ENCODE data around the gene POLA1.

Gene POLA1

GRCh38 chrX:24876530-24877287 lies 183.0 kb downstream of the POLA1 start:
- DNase-seq (ENCODE audit: low spot score): no peak

DNA sequence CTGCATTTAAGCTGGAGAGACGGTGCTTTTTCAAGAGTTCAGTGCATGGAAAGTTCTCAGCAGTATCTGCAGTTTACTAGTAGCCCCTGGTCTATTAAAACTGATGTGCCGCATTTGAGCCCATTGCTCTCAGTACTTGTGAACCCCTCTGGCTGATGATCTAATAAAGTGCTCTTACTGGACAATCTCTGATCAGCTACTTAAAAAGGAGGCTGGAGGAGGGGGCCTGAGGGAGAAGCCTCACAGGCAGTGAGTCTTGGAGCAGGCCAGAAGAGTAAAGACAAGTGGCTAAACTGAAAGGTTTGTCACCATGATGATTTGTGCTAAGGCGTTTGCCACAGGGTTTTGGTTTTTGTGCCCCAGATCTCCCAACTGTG lies 183.6 kb downstream of the POLA1 start:
- DNase-seq (ENCODE audit: low spot score): no peak

GRCh38 chrX:24877854-24878650 lies 184.3 kb downstream of the POLA1 start:
- DNase-seq (ENCODE audit: low spot score): no peak

GRCh38 chrX:24879679-24880078 lies 186.0 kb downstream of the POLA1 start:
- no peak for DNase-seq (ENCODE audit: low spot score)

GRCh38 chrX:24886916-24887315 lies 193.2 kb downstream of the POLA1 start:
- DNase-seq (ENCODE audit: low spot score): no peak

- DNase-seq (ENCODE audit: low spot score): no peak
These were observed 197.0 kb downstream of the POLA1 start for GRCh38 chrX:24890677-24891076.

DNA sequence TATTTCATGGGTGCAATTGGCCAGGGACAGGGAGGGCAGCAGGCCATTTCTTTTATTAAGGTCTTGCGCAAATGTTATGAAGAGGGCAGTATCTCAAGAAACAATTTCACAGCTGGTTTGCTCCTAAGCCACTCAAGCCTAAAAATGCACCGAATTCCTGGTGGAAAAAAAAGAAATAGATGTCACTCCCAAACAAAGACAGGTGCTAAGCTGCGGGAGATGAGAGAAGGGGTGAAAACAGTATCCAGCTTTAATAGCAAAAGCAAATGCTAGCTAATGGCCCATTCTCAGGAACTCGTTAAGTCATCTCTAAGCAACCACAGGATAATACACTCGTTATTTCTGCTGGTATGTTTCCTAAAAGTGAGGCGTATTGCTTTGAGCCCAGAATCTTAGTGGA lies 205.7 kb downstream of the POLA1 start:
- no peak for DNase-seq (ENCODE audit: low spot score)

- no peak for DNase-seq (ENCODE audit: low spot score)
These were observed 206.5 kb downstream of the POLA1 start for GRCh38 chrX:24900234-24900633.

- no peak for DNase-seq (ENCODE audit: low spot score)
These were observed 209.1 kb downstream of the POLA1 start for GRCh38 chrX:24902806-24903205.

DNA sequence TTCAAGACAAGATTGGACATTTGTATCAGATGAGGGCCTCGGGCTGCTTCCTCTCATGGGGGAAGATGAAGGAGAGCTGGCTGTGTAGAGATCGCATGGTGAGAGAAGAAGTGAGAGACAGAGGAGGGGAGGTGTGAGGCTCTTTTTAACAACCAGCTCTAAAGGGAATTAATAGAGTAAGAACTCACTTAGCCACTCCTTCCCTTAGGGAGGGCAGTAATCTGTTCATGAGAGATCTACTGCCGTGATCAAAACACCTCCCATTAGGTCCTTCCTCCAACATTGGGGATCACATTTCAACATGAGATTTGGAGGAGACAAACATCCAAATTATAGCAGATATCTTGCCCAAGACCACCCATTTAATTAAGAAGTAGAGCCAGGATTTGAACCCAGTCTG lies 225.0 kb downstream of the POLA1 start:
- DNase-seq (ENCODE audit: low spot score): no peak

DNA sequence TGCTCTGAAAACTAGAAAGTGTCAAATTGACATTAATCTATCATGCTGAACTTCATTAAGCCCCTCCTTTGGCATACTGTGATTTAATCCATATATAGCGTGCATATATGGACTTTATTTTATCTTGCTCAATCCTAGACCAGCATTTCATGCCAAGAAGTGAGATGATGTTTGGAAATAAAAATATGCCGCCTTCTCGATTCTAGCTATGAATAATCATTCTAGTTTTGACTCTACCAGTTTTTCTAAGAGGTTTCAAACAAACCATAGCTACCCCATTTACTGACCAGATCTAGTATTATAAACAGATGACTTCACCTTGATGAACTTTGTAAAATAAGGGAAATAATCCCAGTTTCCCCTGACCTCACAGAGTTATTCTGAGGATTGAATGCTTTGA lies 227.1 kb downstream of the POLA1 start:
- DNase-seq (ENCODE audit: low spot score): no peak

- DNase-seq (ENCODE audit: low spot score): no peak
These were observed 231.7 kb downstream of the POLA1 start for GRCh38 chrX:24925430-24925829.

- no peak for DNase-seq (ENCODE audit: low spot score)
These were observed 233.7 kb downstream of the POLA1 start for GRCh38 chrX:24927372-24927771.

GRCh38 chrX:24928114-24928513 lies 234.4 kb downstream of the POLA1 start:
- DNase-seq (ENCODE audit: low spot score): no peak

DNA sequence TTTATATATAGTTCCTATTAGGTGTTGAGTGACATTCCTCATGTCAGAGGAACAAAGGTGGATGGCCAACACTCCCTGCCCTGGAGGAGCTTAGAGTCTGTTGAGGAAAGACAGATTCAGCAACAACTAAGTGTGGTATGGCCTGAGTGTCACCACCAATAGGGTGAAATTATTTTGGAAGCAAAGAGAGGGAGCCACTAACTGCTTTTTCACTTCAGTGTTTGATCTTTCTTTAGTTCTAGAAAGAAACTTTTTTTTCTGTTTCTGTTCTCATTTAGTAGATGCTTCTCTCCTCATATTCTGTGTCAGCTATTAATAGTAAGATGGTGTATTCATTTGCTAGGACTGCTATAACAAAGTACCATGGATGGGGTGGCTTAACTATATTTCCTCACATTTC lies 240.6 kb downstream of the POLA1 start:
- no peak for DNase-seq (ENCODE audit: low spot score)

- DNase-seq (ENCODE audit: low spot score): no peak
These were observed 251.3 kb downstream of the POLA1 start for GRCh38 chrX:24945009-24945408.

- DNase-seq (ENCODE audit: low spot score): no peak
These were observed 252.7 kb downstream of the POLA1 start for GRCh38 chrX:24946369-24946768.

DNA sequence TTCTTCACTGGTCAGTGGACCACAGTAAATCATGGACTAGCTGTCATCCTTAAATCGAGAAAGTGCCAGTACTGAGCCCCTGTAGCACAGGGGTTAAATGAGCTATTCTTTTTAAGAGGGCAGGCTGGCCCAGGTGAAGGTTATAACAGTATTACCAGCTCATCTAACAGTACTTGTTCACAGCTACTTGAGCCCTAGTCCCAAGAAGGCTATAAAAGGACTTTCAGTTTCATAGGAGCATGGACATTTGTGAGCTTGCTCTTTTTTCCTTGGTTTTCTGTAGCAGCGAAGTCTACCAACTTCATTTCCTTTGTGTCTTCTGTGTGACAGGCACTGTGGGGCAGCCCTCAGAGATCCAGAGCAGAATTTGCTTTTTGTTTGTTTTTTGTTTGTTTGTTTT lies 261.0 kb downstream of the POLA1 start:
- DNase-seq (ENCODE audit: low spot score): no peak

GRCh38 chrX:24955372-24955930 lies 261.7 kb downstream of the POLA1 start:
- no peak for DNase-seq (ENCODE audit: low spot score)

GRCh38 chrX:24956828-24957227 lies 263.1 kb downstream of the POLA1 start:
- no peak for DNase-seq (ENCODE audit: low spot score)

GRCh38 chrX:24961809-24962208 lies 268.1 kb downstream of the POLA1 start:
- no peak for DNase-seq (ENCODE audit: low spot score)

DNA sequence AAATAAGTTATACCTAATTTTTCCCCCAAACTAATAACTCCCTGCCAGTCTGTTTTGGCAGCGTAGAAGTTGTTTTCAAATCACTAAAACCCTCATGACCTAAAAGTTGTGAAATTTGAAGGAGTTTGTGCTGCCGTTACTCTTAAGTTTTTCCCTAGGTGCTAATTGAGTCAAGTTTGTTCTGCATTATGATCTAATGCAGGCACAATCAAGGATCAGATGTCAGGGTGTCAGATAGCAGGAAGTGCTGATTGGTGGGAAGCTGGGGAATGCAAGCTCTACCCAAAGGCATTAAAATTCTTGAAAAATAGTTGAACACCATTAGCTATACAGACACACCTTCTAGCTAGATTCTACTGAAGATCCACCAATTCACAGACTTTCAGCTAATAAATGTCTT lies 270.1 kb downstream of the POLA1 start:
- DNase-seq (ENCODE audit: low spot score): no peak

DNA sequence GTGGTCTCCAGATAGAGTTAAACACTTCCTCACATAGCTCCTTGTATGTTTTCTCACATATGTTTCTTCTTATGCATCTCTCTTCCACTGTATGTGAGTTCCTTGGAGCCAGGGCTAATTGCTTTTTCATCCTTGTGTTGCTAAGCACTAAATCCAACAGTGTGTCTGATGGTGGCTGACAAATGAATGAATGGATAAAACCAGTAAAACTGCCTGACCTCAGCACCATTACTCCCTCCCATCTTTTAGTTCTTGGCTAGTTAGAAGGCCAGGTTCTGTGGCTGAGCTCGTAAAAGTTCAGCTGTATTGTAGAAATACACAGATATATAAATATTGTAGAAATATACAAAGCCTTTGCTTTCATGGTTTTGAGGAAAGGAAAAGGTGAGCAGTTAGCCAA lies 271.7 kb downstream of the POLA1 start:
- DNase-seq (ENCODE audit: low spot score): no peak
